Endodermal cell (in vitro differentiated cells): ENCODE measurements around the gene SLC22A2. TPM values are rescaled to one million over a fixed set of nuclear protein-coding genes. Genes with fewer than 3 reads are reported as not detected.

ENCODE experiments used
- DNase-seq: peaks from one replicate; pipeline ENCODE4 v3.0.0-alpha.2; 2017
- H3K27ac ChIP-seq: 2 replicates; pipeline ENCODE4 v1.5.1; 2013; ENCODE audit warnings: mild to moderate bottlenecking, low read depth, low read length, moderate library complexity
- H3K27me3 ChIP-seq: 2 replicates; pipeline ENCODE4 v1.6.1; 2013; ENCODE audit warnings: mild to moderate bottlenecking, low read length, moderate library complexity; ENCODE audit not compliant: insufficient read depth, control insufficient read depth, poor library complexity, severe bottlenecking
- H3K36me3 ChIP-seq: 2 replicates; pipeline ENCODE4 v1.7.0; 2013; ENCODE audit warnings: mild to moderate bottlenecking, low read length, moderate library complexity; ENCODE audit not compliant: control insufficient read depth, insufficient read depth
- H3K4me1 ChIP-seq: one replicate; pipeline ENCODE4 v1.7.0; 2013; ENCODE audit warnings: low read length; ENCODE audit not compliant: control insufficient read depth, insufficient read depth
- H3K4me3 ChIP-seq: 2 replicates; pipeline ENCODE4 v1.5.1; 2013; ENCODE audit warnings: mild to moderate bottlenecking, low read length, moderate library complexity
- H3K9ac ChIP-seq: 2 replicates; pipeline ENCODE4 v1.6.1; 2013; ENCODE audit warnings: mild to moderate bottlenecking, low read length, moderate library complexity; ENCODE audit not compliant: poor library complexity, severe bottlenecking; ENCODE audit errors: extremely low read depth
- H3K9me3 ChIP-seq: 2 replicates; pipeline ENCODE4 v1.6.1; 2013; ENCODE audit warnings: mild to moderate bottlenecking, low read length, moderate library complexity; ENCODE audit not compliant: control insufficient read depth
- H3K27ac Mint-ChIP-seq: 2 replicates; pipeline ENCODE4 v1.8.0; 2020; ENCODE audit warnings: mixed read lengths
- H3K27me3 Mint-ChIP-seq: 2 replicates; pipeline ENCODE4 v1.8.0; 2021; ENCODE audit warnings: mild to moderate bottlenecking, mixed read lengths; ENCODE audit not compliant: insufficient read depth
- H3K36me3 Mint-ChIP-seq: 2 replicates; pipeline ENCODE4 v1.8.0; 2020; ENCODE audit warnings: low read depth, mixed read lengths
- H3K4me1 Mint-ChIP-seq: 2 replicates; pipeline ENCODE4 v1.8.0; 2020; ENCODE audit warnings: mixed read lengths
- H3K4me3 Mint-ChIP-seq: 2 replicates; pipeline ENCODE4 v1.8.0; 2020; ENCODE audit warnings: mild to moderate bottlenecking, moderate library complexity, mixed read lengths
- H3K9me3 Mint-ChIP-seq: 2 replicates; pipeline ENCODE4 v1.8.0; 2020; ENCODE audit warnings: mild to moderate bottlenecking, mixed read lengths
- CTCF ChIP-seq: fragments of 200-600 bp; sonication (generic); conservative IDR thresholded peaks from 2 replicates; pipeline ENCODE4 v1.5.0; 2021; ENCODE audit warnings: antibody characterized with exemption, mild to moderate bottlenecking
- WGBS, 2 experiments: methylation state at CpG; one replicate each; pipeline versions ENCODE4 v1.1.5 to v1.1.7; 2013; ENCODE audit warnings: missing lambda C conversion rate in 2 of 2, mixed read lengths in 1 of 2; ENCODE audit not compliant: insufficient coverage in 1 of 2, insufficient read length in 1 of 2; 5-methylcytosine and 5-hydroxymethylcytosine counted together
- total RNA-seq, 2 donors: library from RNA; stranded (reverse); fragmentation: NEBNext Ultra II Directional in 1 of 2; extraction: Animal tissue kit (Norgen Biotek cat#: 25700) in 1 of 2; gene quantifications; 2 replicates in 1 of 2; 3 replicates in 1 of 2; pipeline ENCODE4 v1.2.1, GENCODE V29; 2021

SLC22A2 gene
- total RNA-seq, 2 donors from 2014 or later, result 0.64 to 1.00 TPM

- no peak for DNase-seq
- Mint-ChIP-seq H3K36me3 (no peaks in the 10 kb centered on the region), H3K4me1 (peaks cover 6% of the 10 kb centered on the region), H3K4me3 (no peak overlapping the region), H3K27ac (no peak overlapping the region), H3K27me3 (peaks cover 3% of the 10 kb centered on the region), H3K9me3 (peaks cover 5% of the 10 kb centered on the region)
- H3K36me3 ChIP-seq, result no peaks in the 10 kb centered on the region
- no peaks in the 10 kb centered on the region for H3K4me1 ChIP-seq
- H3K4me3 ChIP-seq, result no peak overlapping the region
- H3K9ac ChIP-seq, result no peak overlapping the region
- TF ChIP-seq CTCF, result no peak
- peaks cover 6% of the 10 kb centered on the region for H3K9me3 ChIP-seq
- H3K27me3 ChIP-seq, result no peaks in the 10 kb centered on the region
- 88 to 89% methylated on average over 4 of the region's 4 CpGs for WGBS, 2 experiments
- H3K27ac ChIP-seq, result no peak overlapping the region
These were observed 16.4 kb upstream of the SLC22A2 start for GRCh38 chr6:160274871-160275510.

GRCh38 chr6:160273750-160274149 is 15.1 kb upstream of the SLC22A2 start:
- Mint-ChIP-seq H3K27ac (no peak overlapping the region), H3K36me3 (no peaks in the 10 kb centered on the region), H3K27me3 (peaks cover 3% of the 10 kb centered on the region), H3K9me3 (no peaks in the 10 kb centered on the region), H3K4me3 (no peak overlapping the region), H3K4me1 (peaks cover 6% of the 10 kb centered on the region)
- no peak for DNase-seq
- no peaks in the 10 kb centered on the region for H3K9me3 ChIP-seq
- no peak for TF ChIP-seq CTCF
- H3K9ac ChIP-seq, result no peak overlapping the region
- H3K27me3 ChIP-seq, result no peaks in the 10 kb centered on the region
- H3K27ac ChIP-seq, result no peak overlapping the region
- H3K4me3 ChIP-seq, result no peak overlapping the region
- H3K4me1 ChIP-seq, result no peaks in the 10 kb centered on the region
- WGBS, 2 experiments, result 73 to 100% methylated on average over 2 to 5 of the region's 5 CpGs
- H3K36me3 ChIP-seq, result no peaks in the 10 kb centered on the region

GRCh38 chr6:160273196-160273595 is 14.6 kb upstream of the SLC22A2 start:
- H3K36me3 ChIP-seq, result no peaks in the 10 kb centered on the region
- no peaks in the 10 kb centered on the region for H3K4me1 ChIP-seq
- DNase-seq, result peak; percentile 17
- no peak overlapping the region for H3K27ac Mint-ChIP-seq
- no peak overlapping the region for H3K27ac ChIP-seq
- H3K9me3 ChIP-seq, result no peaks in the 10 kb centered on the region
- peaks cover 4% of the 10 kb centered on the region for H3K4me1 Mint-ChIP-seq
- no peaks in the 10 kb centered on the region for H3K9me3 Mint-ChIP-seq
- H3K4me3 ChIP-seq, result no peak overlapping the region
- no peak overlapping the region for H3K9ac ChIP-seq
- no peaks in the 10 kb centered on the region for H3K36me3 Mint-ChIP-seq
- no peaks in the 10 kb centered on the region for H3K27me3 ChIP-seq
- H3K4me3 Mint-ChIP-seq, result no peak overlapping the region
- no peaks in the 10 kb centered on the region for H3K27me3 Mint-ChIP-seq
- TF ChIP-seq CTCF, result no peak
